ENCODE data around the gene HKDC1.
"Not testable (repeated sequence)": the region's sequence is repeated elsewhere in the genome, so short reads cannot be mapped to it uniquely, and the experiment has no call there.

The HKDC1 gene

DNA sequence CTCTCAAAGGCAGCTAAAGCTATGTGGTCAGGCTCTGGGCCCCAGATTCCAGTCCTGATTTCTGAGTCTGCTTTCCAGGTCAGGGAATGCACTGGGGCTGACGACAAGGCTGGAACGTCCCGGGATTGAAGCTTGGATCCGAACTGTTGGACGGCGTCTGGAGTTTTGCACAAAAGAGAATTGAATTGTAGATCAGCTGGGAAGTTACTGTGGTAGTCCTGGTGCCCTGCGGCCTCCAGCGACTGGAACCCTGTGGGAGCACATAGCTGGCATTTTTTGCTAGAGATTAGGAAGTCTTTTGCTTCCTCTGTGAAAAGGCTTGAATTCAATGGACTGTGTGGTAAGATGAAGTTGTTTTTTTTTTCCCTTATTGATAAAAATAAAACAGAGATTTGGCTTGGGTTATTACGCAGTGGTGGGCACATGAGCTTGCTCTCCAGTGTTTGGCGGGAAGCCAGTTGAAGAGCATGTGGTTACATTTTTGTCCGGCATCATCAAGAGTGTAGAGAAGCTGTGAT, 58.4 kb downstream of the HKDC1 start, which contains the start of gene HK1:
Gene HK1 (plus strand): TSS at position 51 of the 518 bp plus-strand sequence.
- DNase-seq (ENCODE audit: low spot score): no peak

DNA sequence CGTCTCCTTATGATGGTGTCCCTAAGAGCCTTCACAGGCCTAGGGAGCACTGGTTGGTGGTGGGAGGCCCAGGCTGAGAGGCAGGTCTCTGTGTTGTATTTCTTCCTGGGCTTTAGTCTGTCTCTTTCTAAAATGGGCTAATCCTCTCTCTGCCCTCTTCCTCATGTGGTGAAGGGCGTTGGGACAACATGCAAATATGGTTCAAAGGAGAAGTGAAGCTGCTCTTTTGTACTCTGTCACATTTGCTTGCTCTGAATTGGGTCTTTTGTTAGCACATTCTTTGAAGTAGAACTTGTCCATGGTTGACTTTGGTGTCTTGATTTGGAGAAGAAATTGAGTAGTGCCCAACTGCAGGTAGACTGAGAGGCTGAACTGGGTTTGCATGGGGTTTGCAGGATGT, 59.0 kb downstream of the HKDC1 start:
- no peak for DNase-seq (ENCODE audit: low spot score)

DNA sequence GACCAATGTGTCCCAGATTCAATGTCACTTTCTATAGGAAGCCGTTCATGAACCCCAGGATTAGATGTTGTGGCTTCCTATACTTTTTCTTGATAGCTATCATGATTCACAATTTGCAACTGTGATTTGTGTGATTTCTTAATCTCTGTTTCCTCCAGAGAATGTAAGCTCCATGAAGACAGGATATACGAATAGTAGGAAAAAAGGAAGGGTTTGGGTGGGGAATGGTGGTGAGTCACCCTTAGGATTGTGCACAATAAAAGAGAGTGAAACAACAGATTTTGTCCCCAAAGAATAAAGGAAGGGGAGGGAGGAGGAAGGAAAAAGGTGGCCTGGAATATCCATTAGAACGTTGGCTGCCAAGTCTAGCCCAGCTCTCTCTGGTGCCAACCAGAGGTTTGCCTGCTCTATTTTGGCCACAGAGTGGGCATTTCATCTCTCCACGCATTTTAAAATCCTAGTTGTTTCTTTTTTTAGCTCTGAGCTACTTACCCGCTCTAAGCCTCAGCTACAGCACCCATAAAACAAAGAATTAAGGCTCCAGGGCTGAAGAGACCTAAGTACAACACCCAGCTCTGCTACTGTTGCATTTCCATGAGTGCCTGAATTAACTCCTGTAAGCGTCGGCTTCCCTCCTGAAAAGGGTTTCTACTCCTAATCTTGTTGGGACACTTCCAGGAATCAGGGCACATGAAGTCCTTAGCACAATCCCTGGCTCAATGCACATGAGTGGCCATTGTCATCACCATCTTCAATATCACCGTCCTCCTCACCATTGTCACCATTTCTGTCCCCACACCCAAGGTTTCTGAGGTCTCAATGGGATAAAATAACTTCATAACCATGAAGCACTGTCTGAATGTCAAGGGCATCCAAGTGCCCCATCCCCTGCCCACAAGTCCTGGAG, 61.6 kb downstream of the HKDC1 start:
- no peak for DNase-seq (ENCODE audit: low spot score)

- not testable (repeated sequence) for DNase-seq (ENCODE audit: low spot score)
Observed at GRCh38 chr10:69284402-69284801, 64.3 kb downstream of the HKDC1 start.

DNA sequence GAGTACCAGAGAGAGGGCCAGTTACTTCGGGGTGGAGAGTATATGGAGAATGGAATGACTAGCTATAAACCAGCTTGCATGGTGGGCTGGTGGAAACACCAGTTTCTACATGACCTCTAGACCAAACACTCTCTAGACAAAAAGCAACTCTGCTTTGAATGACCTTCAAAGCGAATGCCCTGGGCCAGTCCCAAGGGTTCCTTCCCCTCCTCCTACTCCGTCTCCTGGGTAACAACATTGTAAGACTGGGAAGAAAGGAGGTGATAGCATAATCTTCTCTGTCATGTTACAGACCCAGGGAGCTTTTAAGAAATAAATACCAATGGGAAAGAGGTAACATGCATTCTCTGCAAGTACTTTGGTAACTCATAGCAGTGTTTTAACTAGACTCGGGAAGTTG, 65.6 kb downstream of the HKDC1 start:
- no peak for DNase-seq (ENCODE audit: low spot score)

- no peak for DNase-seq (ENCODE audit: low spot score)
Observed at GRCh38 chr10:69287181-69287580, 67.0 kb downstream of the HKDC1 start.

GRCh38 chr10:69290993-69291392, 70.9 kb downstream of the HKDC1 start:
- no peak for DNase-seq (ENCODE audit: low spot score)

GRCh38 chr10:69292459-69292858, 72.3 kb downstream of the HKDC1 start:
- no peak for DNase-seq (ENCODE audit: low spot score)

GRCh38 chr10:69295027-69295636, 75.0 kb downstream of the HKDC1 start:
- no peak for DNase-seq (ENCODE audit: low spot score)

- no peak for DNase-seq (ENCODE audit: low spot score)
Observed at GRCh38 chr10:69303632-69304051, 83.5 kb downstream of the HKDC1 start.

GRCh38 chr10:69306421-69306820, 86.3 kb downstream of the HKDC1 start:
- no peak for DNase-seq (ENCODE audit: low spot score)

DNA sequence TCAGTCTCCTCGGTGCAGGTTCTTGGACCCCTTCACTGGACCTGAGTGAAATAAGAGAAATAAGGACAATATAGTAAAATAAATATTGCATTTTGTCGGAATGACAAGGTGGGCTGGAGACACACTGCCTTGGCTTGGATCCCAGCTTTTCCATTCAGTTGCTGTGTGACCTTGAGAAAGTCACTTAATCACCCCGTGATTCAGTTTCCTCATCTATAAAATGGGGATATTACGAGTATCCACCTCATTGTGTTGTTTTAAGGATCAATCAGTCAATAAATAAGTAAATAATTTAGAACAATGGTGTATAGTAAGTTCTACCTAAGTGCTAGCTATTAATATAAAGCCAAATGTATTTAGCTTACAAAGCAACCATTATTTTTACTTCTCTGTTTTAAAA, 87.3 kb downstream of the HKDC1 start:
- no peak for DNase-seq (ENCODE audit: low spot score)

GRCh38 chr10:69308304-69308703, 88.2 kb downstream of the HKDC1 start:
- DNase-seq (ENCODE audit: low spot score): not testable (repeated sequence)

DNA sequence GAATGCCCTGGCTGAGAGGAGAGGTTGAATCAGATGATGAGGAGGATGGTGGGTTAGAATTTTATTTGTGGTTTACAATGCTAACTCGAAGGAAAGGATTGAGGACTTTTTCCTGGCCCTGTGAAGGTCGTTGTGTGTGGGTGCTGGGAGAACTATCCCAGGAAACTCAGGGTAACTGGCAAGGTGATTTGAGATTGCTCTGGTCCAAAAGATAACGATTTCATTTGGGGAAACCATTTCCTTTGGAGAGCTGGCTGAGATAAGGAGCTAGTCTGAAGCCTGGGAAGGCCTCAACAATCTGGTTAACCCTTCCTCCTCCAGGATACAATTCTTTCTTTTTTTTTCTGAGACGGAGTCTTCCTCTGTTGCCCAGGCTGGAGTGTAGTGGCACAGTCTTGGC, 91.2 kb downstream of the HKDC1 start:
- no peak for DNase-seq (ENCODE audit: low spot score)

- no peak for DNase-seq (ENCODE audit: low spot score)
Observed at GRCh38 chr10:69312528-69312927, 92.4 kb downstream of the HKDC1 start.

GRCh38 chr10:69315100-69315542, 95.0 kb downstream of the HKDC1 start:
- DNase-seq (ENCODE audit: low spot score): no peak

- DNase-seq (ENCODE audit: low spot score): no peak
Observed at GRCh38 chr10:69315610-69316312, 95.6 kb downstream of the HKDC1 start.

GRCh38 chr10:69316313-69317059, 96.4 kb downstream of the HKDC1 start:
- peak; percentile 61 for DNase-seq (ENCODE audit: low spot score)

Data from AG20443 (cell line).